Epithelial cell of esophagus (primary cell): ENCODE results near the gene BTN1A1.

ENCODE experiments used
- DNase-seq: peaks from one replicate; pipeline ENCODE4 v3.0.0; 2010; ENCODE audit warnings: low read depth
- H3K4me3 ChIP-seq: 2 replicates; pipeline ENCODE4 v1.5.1; 2011; ENCODE audit warnings: mild to moderate bottlenecking, low read length, control low read depth
- CTCF ChIP-seq: IDR thresholded peaks from 2 replicates; pipeline ENCODE4 v1.5.1; 2011; ENCODE audit warnings: low read depth, mild to moderate bottlenecking, low read length, control low read depth, inconsistent platforms; ENCODE audit not compliant: insufficient read depth; ENCODE audit errors: missing control alignments

The BTN1A1 gene

DNA sequence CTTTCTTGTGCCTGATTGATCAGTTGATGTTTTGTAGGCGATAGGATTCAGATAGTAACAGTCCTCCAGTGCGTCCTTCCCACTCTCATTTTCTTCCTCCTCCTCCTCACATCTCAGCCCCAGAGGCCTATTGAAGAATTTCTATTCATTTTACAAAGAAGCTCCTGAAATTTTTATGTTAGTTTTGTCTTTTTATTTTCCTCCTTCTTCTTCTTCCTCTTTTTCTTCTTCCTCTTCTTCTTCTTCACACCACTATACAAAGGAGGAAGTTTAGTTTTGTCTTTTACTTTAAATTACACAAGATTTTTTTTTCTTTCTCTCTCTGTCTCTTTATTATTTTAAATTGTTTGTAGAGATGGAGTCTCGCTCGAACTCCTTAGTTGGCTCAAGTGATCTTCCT, 23.2 kb upstream of the BTN1A1 start:
- no peak for DNase-seq
- no peak for TF ChIP-seq CTCF
- H3K4me3 ChIP-seq = no peak overlapping the region

DNA sequence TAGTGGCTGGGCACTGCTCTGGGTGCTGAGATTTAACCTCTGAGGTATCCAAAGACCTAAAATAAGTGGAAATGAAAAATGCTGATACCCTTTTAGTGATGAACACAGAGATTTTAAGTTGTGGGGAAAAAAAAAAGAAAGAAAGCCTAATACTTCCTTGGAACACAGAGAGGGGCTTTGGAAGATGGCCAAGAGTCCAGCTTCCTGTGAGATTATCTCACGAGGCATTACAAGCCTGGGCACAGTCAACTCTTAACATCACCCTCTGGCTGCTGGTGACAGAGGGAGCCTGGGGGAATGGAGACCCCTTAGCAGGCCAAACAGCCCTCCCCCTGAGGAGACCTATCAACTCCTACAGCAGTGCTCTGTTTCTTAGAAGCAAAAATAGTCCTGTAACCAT, 22.7 kb upstream of the BTN1A1 start:
- DNase-seq = no peak
- TF ChIP-seq CTCF = no peak
- H3K4me3 ChIP-seq = no peak overlapping the region

GRCh38 chr6:26478100-26478984, 21.8 kb upstream of the BTN1A1 start:
- TF ChIP-seq CTCF = no peak
- H3K4me3 ChIP-seq = no peak overlapping the region
- DNase-seq = no peak

- no peak overlapping the region for H3K4me3 ChIP-seq
- no peak for TF ChIP-seq CTCF
- DNase-seq = no peak
Observed at GRCh38 chr6:26478985-26479278, 21.2 kb upstream of the BTN1A1 start.

- H3K4me3 ChIP-seq = no peak overlapping the region
- no peak for TF ChIP-seq CTCF
- DNase-seq = no peak
Observed at GRCh38 chr6:26482338-26482737, 17.8 kb upstream of the BTN1A1 start.

GRCh38 chr6:26483727-26484126, 16.4 kb upstream of the BTN1A1 start:
- no peak overlapping the region for H3K4me3 ChIP-seq
- DNase-seq = no peak
- no peak for TF ChIP-seq CTCF

GRCh38 chr6:26484161-26484560, 15.9 kb upstream of the BTN1A1 start:
- no peak for TF ChIP-seq CTCF
- DNase-seq = no peak
- no peak overlapping the region for H3K4me3 ChIP-seq
